Measurements from ENCODE around the gene DNAJC6.

DNA sequence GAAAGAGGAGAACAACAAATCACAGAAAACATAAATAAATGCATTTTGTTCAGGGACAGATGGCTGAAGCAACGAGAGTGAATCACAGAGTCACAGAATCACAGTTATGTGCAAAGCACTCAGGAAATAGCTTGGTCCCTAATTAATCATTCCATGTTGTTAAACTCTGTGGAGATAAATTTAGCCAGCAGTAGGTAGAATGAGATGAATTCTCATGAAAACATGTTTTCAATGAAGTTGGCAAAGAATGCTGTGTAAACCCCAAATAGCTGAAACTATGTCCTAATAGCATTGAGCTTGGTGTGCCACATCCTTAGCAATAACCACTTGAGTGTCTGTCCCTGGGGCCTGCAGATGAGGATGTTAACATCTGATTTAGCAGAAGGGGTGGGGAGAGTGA lies 131.6 kb downstream of the DNAJC6 start:
- TF ChIP-seq, protein P1, sequence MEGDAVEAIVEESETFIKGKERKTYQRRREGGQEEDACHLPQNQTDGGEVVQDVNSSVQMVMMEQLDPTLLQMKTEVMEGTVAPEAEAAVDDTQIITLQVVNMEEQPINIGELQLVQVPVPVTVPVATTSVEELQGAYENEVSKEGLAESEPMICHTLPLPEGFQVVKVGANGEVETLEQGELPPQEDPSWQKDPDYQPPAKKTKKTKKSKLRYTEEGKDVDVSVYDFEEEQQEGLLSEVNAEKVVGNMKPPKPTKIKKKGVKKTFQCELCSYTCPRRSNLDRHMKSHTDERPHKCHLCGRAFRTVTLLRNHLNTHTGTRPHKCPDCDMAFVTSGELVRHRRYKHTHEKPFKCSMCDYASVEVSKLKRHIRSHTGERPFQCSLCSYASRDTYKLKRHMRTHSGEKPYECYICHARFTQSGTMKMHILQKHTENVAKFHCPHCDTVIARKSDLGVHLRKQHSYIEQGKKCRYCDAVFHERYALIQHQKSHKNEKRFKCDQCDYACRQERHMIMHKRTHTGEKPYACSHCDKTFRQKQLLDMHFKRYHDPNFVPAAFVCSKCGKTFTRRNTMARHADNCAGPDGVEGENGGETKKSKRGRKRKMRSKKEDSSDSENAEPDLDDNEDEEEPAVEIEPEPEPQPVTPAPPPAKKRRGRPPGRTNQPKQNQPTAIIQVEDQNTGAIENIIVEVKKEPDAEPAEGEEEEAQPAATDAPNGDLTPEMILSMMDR (IDR thresholded peaks at IDR 0.05) = no peak
- no peak for TF ChIP-seq POLR2A (IDR thresholded peaks at IDR 0.05)

Measured in thyroid gland (tissue), 4 donors.